Stimulated activated CD4-positive, alpha-beta T cell treated with anti-CD3 and anti-CD28 coated beads, TNF-alpha, amount 100 ng/mL, for 48 hours (primary cell): ENCODE data around the gene GRIA3.

ENCODE experiments used
- DNase-seq, 3 donors: peaks; one replicate each; pipeline ENCODE4 v3.0.0-alpha.2; 2020; ENCODE audit warnings: low read depth in 3 of 3

The GRIA3 gene

DNA sequence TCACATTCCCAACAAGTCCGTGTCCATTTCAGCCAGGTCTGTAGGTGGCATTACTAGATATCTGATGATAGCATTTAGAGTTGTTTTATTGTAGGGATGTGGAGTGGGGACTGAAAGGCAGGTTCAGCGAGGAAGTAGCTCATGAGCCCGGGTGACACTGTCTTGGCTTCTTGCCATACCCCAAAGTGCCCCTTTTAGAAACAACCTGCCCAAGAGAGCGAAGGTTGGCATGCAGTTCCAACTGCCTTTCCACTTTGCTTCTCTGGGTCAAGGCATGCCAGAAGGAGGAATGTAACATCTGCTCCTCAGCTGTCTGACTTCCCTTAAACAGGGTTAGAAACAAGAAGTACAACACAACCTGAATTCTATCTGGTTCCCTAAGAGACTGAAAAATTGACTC is 9.0 kb downstream of the GRIA3 start:
- DNase-seq = no peak

DNA sequence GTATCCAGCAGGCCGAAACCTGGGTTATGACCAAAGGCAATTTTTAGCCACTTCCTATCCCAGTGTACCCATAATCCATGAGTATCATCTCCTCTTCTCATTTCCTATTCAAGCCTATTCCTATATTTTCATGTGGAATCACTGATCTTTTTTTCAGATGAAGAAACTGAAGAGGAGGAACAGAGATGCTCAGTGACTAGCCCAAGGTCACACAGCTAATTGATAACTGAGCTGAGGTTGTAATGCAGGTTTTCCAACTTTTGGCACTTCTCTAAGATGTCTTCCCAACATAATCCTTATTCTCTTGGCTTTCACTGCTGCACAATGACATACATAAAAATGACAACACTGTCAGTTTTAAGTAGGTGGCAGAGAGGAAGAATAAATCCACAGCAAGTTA is 15.3 kb downstream of the GRIA3 start:
- no peak for DNase-seq

DNA sequence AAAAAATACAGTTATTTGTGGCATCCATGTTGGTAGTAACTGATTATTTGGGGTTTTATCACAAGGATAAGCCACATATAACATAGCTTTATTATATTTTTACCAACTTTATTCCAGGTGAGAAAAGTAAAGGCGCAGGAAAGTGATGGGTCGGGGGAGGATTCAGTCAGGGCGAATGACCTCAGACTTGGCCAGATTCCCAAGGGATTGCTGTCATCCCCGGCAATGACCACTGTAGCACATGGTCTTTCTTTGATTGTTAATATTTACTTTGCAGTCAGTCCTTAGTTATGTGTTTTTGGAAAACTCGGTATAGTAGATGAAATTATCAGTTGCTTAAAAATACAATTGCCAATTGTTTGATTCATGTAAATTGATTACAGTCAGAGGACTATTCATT is 17.6 kb downstream of the GRIA3 start:
- DNase-seq = no peak

GRCh38 chrX:123202523-123202922 is 18.4 kb downstream of the GRIA3 start:
- DNase-seq = no peak

DNA sequence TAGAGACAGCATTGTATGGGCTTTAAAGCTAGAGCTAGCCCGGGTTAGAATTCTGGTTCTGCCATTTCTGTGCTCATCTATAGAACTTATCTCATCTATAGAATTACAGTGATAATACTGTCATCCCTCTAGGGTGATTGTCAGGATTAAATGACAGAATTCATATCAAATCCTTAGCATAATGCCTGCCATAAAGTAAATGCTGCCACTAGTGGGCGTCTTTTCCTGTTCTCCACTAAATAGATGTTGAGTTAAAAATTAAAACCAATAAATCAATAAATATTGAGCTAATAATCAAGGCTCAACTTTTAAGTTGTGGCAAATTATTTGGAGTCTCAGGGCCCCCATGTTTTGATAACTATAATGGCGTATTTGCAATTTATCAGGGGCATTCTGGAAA is 19.7 kb downstream of the GRIA3 start:
- no peak for DNase-seq

- no peak for DNase-seq
Observed at GRCh38 chrX:123206176-123206575, 22.1 kb downstream of the GRIA3 start.

- no peak for DNase-seq
Observed at GRCh38 chrX:123210252-123210651, 26.2 kb downstream of the GRIA3 start.

DNA sequence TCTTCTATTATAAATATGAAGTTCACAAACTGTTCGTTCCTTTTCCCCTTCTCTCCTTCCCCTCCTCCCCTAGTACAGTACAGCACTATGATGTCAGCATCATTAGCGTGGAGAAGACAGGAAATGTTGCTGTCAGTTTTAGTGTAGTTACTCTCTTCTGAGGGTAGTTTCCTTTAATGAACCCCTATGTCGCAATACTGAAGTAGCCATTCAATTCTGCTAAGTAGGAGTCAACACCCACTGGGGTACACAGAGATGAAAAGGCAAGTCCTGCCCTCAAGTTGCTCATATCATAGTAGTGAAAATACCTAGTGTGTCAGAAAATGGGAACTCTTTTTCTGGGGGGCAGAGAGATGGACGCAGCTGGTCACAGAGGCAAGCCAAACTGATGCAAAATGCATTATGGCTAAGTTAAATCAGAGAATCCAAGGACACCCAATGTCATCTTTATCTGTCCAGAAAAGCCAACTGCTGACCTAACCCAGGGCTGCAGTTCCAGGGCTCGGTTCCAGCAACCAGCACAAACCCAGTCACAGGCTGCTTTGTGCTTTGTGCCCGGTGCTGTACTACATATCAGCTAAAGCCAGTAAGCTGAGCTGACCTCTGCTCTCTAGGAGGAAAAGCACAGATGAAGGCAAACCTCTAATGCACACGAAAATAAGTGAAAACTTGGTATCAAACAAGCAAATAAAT is 31.5 kb downstream of the GRIA3 start:
- no peak for DNase-seq

- DNase-seq = no peak
Observed at GRCh38 chrX:123217077-123217476, 33.0 kb downstream of the GRIA3 start.

GRCh38 chrX:123217728-123218127 is 33.6 kb downstream of the GRIA3 start:
- no peak for DNase-seq

DNA sequence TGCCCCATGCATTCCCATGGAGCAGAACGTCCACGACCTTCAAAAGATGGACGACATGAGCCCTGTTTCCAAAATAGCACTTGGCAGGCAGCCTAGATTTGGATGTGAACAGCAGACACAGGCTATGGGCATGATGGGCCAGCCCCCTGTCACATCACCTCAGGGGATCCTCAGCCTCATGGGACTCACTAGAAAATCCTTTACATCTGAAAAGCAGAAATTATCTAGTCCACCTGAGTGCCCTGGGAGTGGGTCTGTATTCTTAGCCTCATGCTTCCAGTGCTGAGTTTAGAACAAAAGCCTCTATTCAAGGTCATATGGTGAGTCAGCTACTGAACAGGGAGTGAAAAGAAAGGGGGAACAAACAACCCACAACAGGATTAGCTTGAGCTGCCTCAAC is 35.8 kb downstream of the GRIA3 start:
- no peak for DNase-seq

DNA sequence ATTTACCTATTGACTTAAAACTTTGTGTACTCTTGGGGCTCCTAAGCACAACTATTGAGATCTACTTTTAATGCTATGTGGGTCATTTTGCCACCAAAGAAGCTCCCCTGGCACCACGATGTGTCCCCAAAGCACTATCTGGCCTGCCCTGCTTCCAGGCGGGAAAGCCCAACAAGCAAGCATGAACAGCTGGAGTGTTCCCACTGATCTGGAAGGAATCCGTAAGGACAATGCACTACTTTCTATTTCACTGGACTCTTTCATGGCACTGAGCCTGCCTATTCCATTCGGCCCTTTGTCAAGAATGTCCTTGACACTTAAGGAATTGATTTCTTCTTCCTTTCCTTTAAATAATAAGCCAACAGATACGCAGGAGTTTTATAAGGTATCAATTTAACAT is 38.8 kb downstream of the GRIA3 start:
- DNase-seq = no peak

- DNase-seq = no peak
Observed at GRCh38 chrX:123223409-123223808, 39.3 kb downstream of the GRIA3 start.

GRCh38 chrX:123223859-123224258 is 39.8 kb downstream of the GRIA3 start:
- no peak for DNase-seq

DNA sequence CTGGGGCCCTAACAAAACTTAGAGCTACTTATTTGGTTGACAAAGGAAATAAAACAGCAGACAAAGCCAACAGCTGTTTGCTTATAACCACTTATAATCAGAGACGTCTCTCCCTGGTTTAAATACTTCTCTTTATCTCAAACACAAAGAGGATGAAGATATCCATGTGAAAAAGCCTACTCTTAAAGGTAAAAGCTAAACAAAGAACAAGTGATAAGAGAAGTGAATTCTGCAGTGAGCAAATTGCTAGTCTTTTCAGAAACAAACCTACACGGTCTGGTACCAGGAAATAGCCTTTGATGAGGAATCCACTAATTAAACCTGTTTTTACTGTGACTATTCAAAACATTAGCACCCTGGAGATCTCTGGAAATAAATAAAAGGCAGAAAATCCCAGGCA is 46.7 kb downstream of the GRIA3 start:
- DNase-seq = no peak

GRCh38 chrX:123236859-123237258 is 52.8 kb downstream of the GRIA3 start:
- DNase-seq = no peak

DNA sequence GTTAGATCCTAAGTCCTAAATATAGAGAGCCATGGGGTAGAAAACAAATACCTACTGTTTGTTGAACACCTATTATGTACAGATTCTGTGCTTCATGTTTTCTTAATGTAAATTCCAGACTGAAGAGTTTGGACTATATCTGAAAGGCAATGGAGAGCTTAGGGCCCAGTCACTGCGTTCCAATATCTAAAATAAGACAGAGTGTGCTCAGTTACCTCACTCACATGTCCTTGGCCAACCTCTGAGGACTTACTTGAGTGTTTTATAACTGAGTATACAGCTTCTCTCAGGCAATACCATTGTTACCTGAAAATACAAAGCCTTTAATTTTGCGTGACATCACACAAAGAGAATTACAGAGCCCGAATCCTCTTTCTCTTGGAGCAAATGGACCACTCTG is 53.2 kb downstream of the GRIA3 start:
- DNase-seq = no peak

- no peak for DNase-seq
Observed at GRCh38 chrX:123254457-123254856, 70.4 kb downstream of the GRIA3 start.

GRCh38 chrX:123256378-123256777 is 72.3 kb downstream of the GRIA3 start:
- DNase-seq = no peak

- no peak for DNase-seq
Observed at GRCh38 chrX:123260920-123261418, 76.9 kb downstream of the GRIA3 start.

- no peak for DNase-seq
Observed at GRCh38 chrX:123263270-123263669, 79.2 kb downstream of the GRIA3 start.

- DNase-seq = no peak
Observed at GRCh38 chrX:123263747-123264146, 79.7 kb downstream of the GRIA3 start.

GRCh38 chrX:123267220-123267619 is 83.1 kb downstream of the GRIA3 start:
- no peak for DNase-seq

- no peak for DNase-seq
Observed at GRCh38 chrX:123271902-123272301, 87.8 kb downstream of the GRIA3 start.
